NT2/D1 (cell line): ENCODE measurements around the gene AGO4.

Experiments
- DNase-seq: peaks from one replicate; pipeline ENCODE4 v3.0.0-alpha.2; 2011; ENCODE audit warnings: low read depth, low spot score
- H3K27me3 ChIP-seq: 2 replicates; pipeline ENCODE4 v1.6.0; 2011; ENCODE audit warnings: mild to moderate bottlenecking; ENCODE audit not compliant: insufficient read length, insufficient read depth
- H3K36me3 ChIP-seq: 2 replicates; pipeline ENCODE4 v1.6.1; 2011; ENCODE audit warnings: mild to moderate bottlenecking, low read length, mixed read lengths; ENCODE audit not compliant: insufficient read depth, insufficient read length
- H3K4me1 ChIP-seq: 2 replicates; pipeline ENCODE4 v1.5.1; 2011; ENCODE audit not compliant: insufficient read depth, insufficient read length
- H3K4me3 ChIP-seq: 2 replicates; pipeline ENCODE4 v1.5.1; 2011; ENCODE audit warnings: low read depth; ENCODE audit not compliant: insufficient read length
- H3K9ac ChIP-seq: 2 replicates; pipeline ENCODE4 v1.6.0; 2011; ENCODE audit warnings: low read depth; ENCODE audit not compliant: insufficient read length
- H3K9me3 ChIP-seq: 2 replicates; pipeline ENCODE4 v1.5.1; 2011; ENCODE audit warnings: mild to moderate bottlenecking, low read length; ENCODE audit not compliant: insufficient read depth
- SUZ12 ChIP-seq: IDR thresholded peaks from 2 replicates; pipeline ENCODE4 v1.6.1; 2011; ENCODE audit not compliant: insufficient read length, insufficient read depth; ENCODE audit errors: extremely low read depth
- YY1 ChIP-seq: IDR thresholded peaks from 2 replicates; pipeline ENCODE4 v1.6.1; 2011; ENCODE audit not compliant: insufficient read length, insufficient read depth
- ZNF274 ChIP-seq: IDR thresholded peaks from 2 replicates; pipeline ENCODE4 v1.6.1; 2011; ENCODE audit warnings: mild to moderate bottlenecking, low read depth, low read length

The AGO4 gene

DNA sequence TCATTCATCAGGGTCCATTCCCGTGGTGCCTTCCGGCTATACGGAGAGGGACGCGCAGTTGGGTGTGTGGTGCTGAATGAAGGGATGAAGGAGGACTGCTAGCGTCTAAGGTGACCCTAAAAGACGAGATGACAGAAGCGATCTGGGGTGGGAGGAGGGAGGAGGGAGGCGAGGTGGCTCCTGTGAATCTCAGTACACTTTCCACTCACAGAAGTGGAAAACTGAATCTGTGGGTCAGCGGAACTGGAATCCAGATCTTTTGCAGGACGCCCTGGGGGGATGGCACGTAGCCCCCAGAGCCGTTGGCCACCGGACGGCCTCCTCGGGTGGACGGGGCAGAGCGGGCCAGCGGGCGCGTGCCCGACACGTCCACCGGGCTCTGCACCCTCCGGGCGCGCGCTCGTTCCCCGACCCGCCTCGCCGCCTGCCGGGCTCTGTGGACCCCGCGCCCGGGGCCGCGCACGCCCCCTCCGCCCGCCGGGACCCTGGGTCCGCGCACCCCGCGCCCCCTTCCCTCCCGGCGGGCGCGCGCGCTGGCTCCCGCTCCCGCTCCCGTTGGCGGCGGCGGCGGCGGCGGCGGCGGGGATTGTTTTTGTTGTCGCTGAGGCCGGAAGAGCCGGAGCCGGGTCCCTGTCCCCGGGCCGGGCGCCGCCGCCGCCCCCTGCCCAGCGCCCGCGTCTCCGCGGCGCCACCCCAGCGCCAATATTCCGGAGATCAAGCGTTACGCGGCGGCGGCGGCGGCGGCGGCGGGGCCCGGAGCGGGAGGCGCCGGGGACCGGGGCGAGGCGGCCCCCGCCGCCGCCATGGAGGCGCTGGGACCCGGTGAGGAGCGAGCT is at the start of gene AGO4:
Gene AGO4 (plus strand): TSS at position 403 of the 836 bp plus-strand sequence. CDS start 401 bp downstream, at position 804.
- Histone ChIP-seq H3K36me3 (no peaks in the 10 kb centered on the region), H3K4me3 (peak within 1 kb of the TSS; percentile 88), H3K9me3 (no peaks in the 10 kb centered on the region), H3K4me1 (no peaks in the 10 kb centered on the region), H3K9ac (peak within 1 kb of the TSS; percentile 91), H3K27me3 (no peaks in the 10 kb centered on the region)
- no peak for TF ChIP-seq YY1
- TF ChIP-seq SUZ12: no peak
- no peak for TF ChIP-seq ZNF274
- no peak for DNase-seq

DNA sequence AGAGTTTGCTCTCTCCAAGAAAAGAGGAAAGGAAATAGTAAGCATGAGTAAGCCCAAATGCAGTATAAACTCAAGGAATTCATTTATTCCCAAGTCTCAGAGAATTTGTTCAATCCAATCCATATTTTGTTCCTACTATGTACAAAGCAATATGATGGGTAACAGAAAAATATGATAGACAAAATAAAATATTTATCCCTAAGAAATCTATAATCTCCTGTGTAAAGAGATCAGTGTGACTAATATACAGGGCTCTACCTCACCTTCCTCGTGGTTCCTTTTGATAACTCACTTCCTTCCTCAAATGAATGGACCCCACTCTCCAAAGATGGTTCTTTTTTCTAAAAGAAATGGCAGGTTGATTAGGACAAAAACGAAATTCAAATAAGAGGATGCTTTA is 45.7 kb upstream of the AGO4 start:
- Histone ChIP-seq H3K4me1 (no peaks in the 10 kb centered on the region), H3K9ac (no peak overlapping the region), H3K9me3 (no peaks in the 10 kb centered on the region), H3K27me3 (no peaks in the 10 kb centered on the region), H3K36me3 (peaks cover 85% of the 10 kb centered on the region), H3K4me3 (no peak overlapping the region)
- no peak for DNase-seq
- TF ChIP-seq YY1 (no peak), SUZ12 (no peak), ZNF274 (no peak)

DNA sequence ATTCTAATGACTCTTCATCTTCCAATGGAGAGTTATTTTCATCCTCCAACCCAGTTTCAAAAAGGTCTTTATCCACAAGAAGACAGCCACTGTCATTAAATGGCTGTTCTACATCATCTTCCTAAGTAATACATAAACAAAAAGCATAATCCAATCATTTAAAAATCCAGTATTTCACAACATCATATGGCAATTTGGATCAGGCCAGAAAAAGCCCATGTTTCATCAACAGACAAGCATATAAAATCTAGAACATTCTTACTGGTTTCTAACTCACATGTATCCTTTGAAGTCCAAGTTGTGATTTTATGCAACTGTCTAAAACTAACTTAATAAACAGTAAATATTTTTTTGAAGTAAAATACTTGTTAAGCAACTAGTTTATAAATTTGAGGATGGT is 44.6 kb upstream of the AGO4 start:
- TF ChIP-seq ZNF274: no peak
- TF ChIP-seq YY1: no peak
- TF ChIP-seq SUZ12: no peak
- H3K4me3 ChIP-seq: no peak overlapping the region
- DNase-seq: no peak
- H3K9me3 ChIP-seq: no peaks in the 10 kb centered on the region
- H3K4me1 ChIP-seq: no peaks in the 10 kb centered on the region
- no peak overlapping the region for H3K9ac ChIP-seq
- peaks cover 83% of the 10 kb centered on the region for H3K36me3 ChIP-seq
- no peaks in the 10 kb centered on the region for H3K27me3 ChIP-seq

DNA sequence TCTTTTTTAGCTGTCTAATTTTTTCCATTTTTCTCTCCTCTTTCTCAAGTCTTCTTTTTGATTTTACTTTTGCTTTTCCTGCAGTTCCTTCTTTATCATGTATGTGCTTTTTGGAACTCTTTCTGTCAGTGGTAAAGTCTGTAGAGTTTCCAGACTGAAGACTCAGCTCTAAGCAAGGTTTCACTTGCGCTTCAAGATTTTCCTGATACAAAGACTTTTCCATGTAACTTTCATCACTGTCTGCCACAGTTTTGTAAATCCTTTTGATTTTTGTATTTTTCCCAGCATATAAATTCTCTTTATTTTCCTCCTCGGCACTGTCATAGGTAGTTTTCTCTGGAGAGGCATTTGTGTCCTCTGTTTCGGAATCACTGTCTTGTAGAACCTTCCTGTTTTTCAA is 43.5 kb upstream of the AGO4 start:
- no peaks in the 10 kb centered on the region for H3K27me3 ChIP-seq
- H3K4me3 ChIP-seq: no peak overlapping the region
- H3K36me3 ChIP-seq: peaks cover 72% of the 10 kb centered on the region
- H3K9me3 ChIP-seq: no peaks in the 10 kb centered on the region
- TF ChIP-seq ZNF274 (no peak), SUZ12 (no peak), YY1 (no peak)
- no peak for DNase-seq
- no peak overlapping the region for H3K9ac ChIP-seq
- H3K4me1 ChIP-seq: no peaks in the 10 kb centered on the region

DNA sequence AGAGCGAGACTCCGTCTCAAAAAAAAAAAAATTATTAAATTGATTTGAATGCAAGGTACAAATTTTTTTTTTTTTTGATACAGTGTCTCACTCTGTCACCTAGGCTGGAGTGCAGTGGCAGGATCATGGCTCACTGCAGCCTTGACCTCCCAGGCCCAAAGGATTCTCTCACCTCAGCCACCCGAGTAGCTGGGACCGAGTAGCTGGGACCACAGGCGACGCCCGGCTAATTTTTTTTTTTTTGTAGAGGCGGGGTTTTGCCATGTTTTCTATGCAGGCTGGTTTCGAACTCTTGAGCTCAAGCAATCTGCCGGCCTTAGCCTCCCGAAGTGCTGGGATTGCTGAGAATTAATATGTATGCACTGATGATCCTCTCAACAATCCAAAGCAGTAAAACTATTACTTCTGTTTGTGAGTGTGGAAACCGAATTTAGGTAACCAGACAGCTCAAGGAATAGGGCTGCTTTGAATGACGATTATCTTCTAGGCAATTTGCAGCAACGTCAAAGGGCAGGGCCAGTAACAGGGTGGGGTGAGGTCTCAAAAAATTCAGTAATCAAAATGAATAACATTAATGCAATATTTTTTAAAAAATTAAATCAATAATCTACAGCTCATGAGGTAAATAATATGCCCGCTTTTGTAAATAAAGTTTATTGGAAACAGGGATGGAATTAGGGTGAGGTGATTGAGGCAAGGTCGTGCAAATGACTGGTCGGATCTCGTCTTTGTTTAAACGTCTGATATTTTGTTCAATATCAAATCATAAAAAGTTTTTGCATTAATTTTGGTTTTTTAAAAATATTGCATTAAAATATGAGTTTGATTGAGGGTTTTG is 39.2 kb upstream of the AGO4 start:
- no peaks in the 10 kb centered on the region for H3K4me1 ChIP-seq
- H3K27me3 ChIP-seq: no peaks in the 10 kb centered on the region
- peak overlapping the region; percentile 98 for H3K9ac ChIP-seq
- H3K4me3 ChIP-seq: peak overlapping the region; percentile 93
- no peaks in the 10 kb centered on the region for H3K9me3 ChIP-seq
- no peak for TF ChIP-seq YY1
- no peak for TF ChIP-seq SUZ12
- TF ChIP-seq ZNF274: no peak
- peak; percentile 15 for DNase-seq
- peaks cover 31% of the 10 kb centered on the region for H3K36me3 ChIP-seq

DNA sequence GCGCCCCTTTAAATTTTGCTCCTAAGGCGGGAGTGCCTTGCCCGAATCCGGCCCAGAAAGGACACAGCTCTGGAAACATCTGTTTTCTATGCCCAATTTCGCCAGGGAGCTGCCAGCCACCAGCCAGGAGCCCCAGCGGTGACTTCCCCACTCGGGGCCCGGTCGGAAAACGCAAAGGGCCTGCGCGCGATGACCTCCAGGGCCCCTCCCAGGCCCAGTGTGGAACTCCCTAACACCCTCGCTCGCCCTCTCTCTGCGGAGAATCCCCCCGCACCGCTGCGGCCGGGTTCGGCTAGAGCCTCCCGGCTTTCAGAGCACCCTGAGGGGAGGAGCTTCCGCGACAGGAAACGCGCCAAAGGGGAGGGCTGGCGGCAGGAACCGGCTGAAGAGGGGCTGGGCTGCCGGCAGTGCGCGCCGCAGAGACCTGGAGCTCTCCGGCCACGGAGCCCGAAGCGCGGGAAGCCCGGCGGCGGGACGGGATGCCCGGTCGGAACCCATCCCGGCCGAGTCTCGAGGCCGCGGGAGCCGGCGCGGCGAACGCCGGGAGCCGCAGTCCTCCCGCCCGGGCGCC is 38.5 kb upstream of the AGO4 start:
- peak overlapping the region; percentile 98 for H3K9ac ChIP-seq
- TF ChIP-seq ZNF274: no peak
- TF ChIP-seq SUZ12: no peak
- no peak for TF ChIP-seq YY1
- no peaks in the 10 kb centered on the region for H3K9me3 ChIP-seq
- peaks cover 24% of the 10 kb centered on the region for H3K36me3 ChIP-seq
- H3K27me3 ChIP-seq: no peaks in the 10 kb centered on the region
- H3K4me3 ChIP-seq: peak overlapping the region; percentile 93
- DNase-seq: peak; percentile 90
- H3K4me1 ChIP-seq: no peaks in the 10 kb centered on the region
